Gastroesophageal sphincter (tissue), 3 donors: ENCODE measurements around the gene OR1E2.

Experiments
- CTCF ChIP-seq, 4 experiments: fragments of 200-600 bp in 2 of 4; fragments of 450-650 bp in 2 of 4; sonication (generic) in 1 of 4; IDR thresholded peaks; one replicate each; pipeline ENCODE4 v1.5.1; 2017 to 2019; ENCODE audit warnings: antibody characterized with exemption in 4 of 4, mild to moderate bottlenecking in 2 of 4, moderate library complexity in 2 of 4
- EP300 ChIP-seq: sonication (generic); formaldehyde crosslinking; IDR thresholded peaks from one replicate; pipeline ENCODE4 v1.6.1; 2017; ENCODE audit warnings: antibody characterized with exemption, mild to moderate bottlenecking
- POLR2A ChIP-seq, 2 donors: fragments of 450-650 bp; IDR thresholded peaks; one replicate each; pipeline ENCODE4 v1.6.1; 2017; ENCODE audit warnings: antibody characterized with exemption in 2 of 2, mild to moderate bottlenecking in 2 of 2, moderate library complexity in 1 of 2

- TF ChIP-seq POLR2A (IDR thresholded peaks at IDR 0.05), result no peak
- no peak for TF ChIP-seq CTCF (IDR thresholded peaks at IDR 0.05)
- no peak for TF ChIP-seq EP300
Measured at GRCh38 chr17:3469529-3469928, 35.9 kb upstream of the OR1E2 start.
